Adipocyte (in vitro differentiated cells): ENCODE results near the gene FES.
"Not testable (repeated sequence)": the region's sequence is repeated elsewhere in the genome, so short reads cannot be mapped to it uniquely, and the experiment has no call there.

Experiments used
- DNase-seq: peaks from one replicate; pipeline ENCODE4 v3.0.0-alpha.2; 2015; ENCODE audit warnings: low read depth
- H3K27me3 ChIP-seq: replicated peaks from 2 replicates; pipeline ENCODE4 v1.7.0; 2013; ENCODE audit warnings: mild to moderate bottlenecking, low read length, moderate library complexity; ENCODE audit not compliant: control insufficient read depth, insufficient read depth
- H3K36me3 ChIP-seq: 2 replicates; pipeline ENCODE4 v1.7.0; 2013; ENCODE audit warnings: low read length, mild to moderate bottlenecking, moderate library complexity; ENCODE audit not compliant: control insufficient read depth, insufficient read depth, severe bottlenecking
- H3K4me1 ChIP-seq: 2 replicates; pipeline ENCODE4 v1.7.0; 2013; ENCODE audit warnings: mild to moderate bottlenecking, low read length, moderate library complexity; ENCODE audit not compliant: control insufficient read depth, insufficient read depth
- H3K4me3 ChIP-seq: 2 replicates; pipeline ENCODE4 v1.7.0; 2013; ENCODE audit warnings: mild to moderate bottlenecking, low read length, moderate library complexity
- H3K9ac ChIP-seq: 2 replicates; pipeline ENCODE4 v1.7.0; 2013; ENCODE audit warnings: mild to moderate bottlenecking, low read length, moderate library complexity
- H3K9me3 ChIP-seq: 2 replicates; pipeline ENCODE4 v1.7.0; 2013; ENCODE audit warnings: mild to moderate bottlenecking, low read length, moderate library complexity; ENCODE audit not compliant: control insufficient read depth

The FES gene

GRCh38 chr15:90871139-90871715 is 13.1 kb upstream of the FES start:
- H3K36me3 ChIP-seq = peaks cover 7% of the 10 kb centered on the region
- H3K4me1 ChIP-seq = peaks cover 44% of the 10 kb centered on the region
- peak overlapping the region; percentile 94 for H3K4me3 ChIP-seq
- H3K9ac ChIP-seq = peak overlapping the region; percentile 99
- H3K27me3 ChIP-seq = no peaks in the 10 kb centered on the region
- peak; percentile 73 for DNase-seq
- H3K9me3 ChIP-seq = no peaks in the 10 kb centered on the region

- Histone ChIP-seq H3K36me3 (peaks cover 14% of the 10 kb centered on the region), H3K4me1 (peaks cover 44% of the 10 kb centered on the region), H3K9ac (peak overlapping the region; percentile 99), H3K4me3 (peak overlapping the region; percentile 94), H3K9me3 (no peaks in the 10 kb centered on the region), H3K27me3 (no peaks in the 10 kb centered on the region)
- peak; percentile 64 for DNase-seq
Observed at GRCh38 chr15:90871716-90872485, 12.4 kb upstream of the FES start.

- Histone ChIP-seq H3K9me3 (no peaks in the 10 kb centered on the region), H3K27me3 (no peaks in the 10 kb centered on the region), H3K9ac (peak overlapping the region; percentile 99), H3K4me3 (peak overlapping the region; percentile 94), H3K4me1 (peaks cover 44% of the 10 kb centered on the region), H3K36me3 (peaks cover 21% of the 10 kb centered on the region)
- peak; percentile 77 for DNase-seq
Observed at GRCh38 chr15:90872486-90873184, 11.7 kb upstream of the FES start.

- Histone ChIP-seq H3K36me3 (peaks cover 30% of the 10 kb centered on the region), H3K4me1 (peaks cover 44% of the 10 kb centered on the region), H3K27me3 (no peaks in the 10 kb centered on the region), H3K9me3 (no peaks in the 10 kb centered on the region), H3K4me3 (peak overlapping the region; percentile 94), H3K9ac (peak overlapping the region; percentile 3)
- no peak for DNase-seq
Observed at GRCh38 chr15:90873488-90873997, 10.8 kb upstream of the FES start.

GRCh38 chr15:90873998-90874605 is 10.2 kb upstream of the FES start:
- no peaks in the 10 kb centered on the region for H3K9me3 ChIP-seq
- H3K9ac ChIP-seq = peak overlapping the region; percentile 3
- peak; percentile 70 for DNase-seq
- peaks cover 41% of the 10 kb centered on the region for H3K4me1 ChIP-seq
- H3K27me3 ChIP-seq = no peaks in the 10 kb centered on the region
- peaks cover 36% of the 10 kb centered on the region for H3K36me3 ChIP-seq
- H3K4me3 ChIP-seq = no peak overlapping the region

GRCh38 chr15:90874986-90875385 is 9.3 kb upstream of the FES start:
- peaks cover 32% of the 10 kb centered on the region for H3K4me1 ChIP-seq
- not testable (repeated sequence) for H3K27me3 ChIP-seq, DNase-seq, H3K9me3 ChIP-seq, H3K9ac ChIP-seq, H3K4me3 ChIP-seq
- peaks cover 44% of the 10 kb centered on the region for H3K36me3 ChIP-seq

- Histone ChIP-seq H3K4me1 (peaks cover 26% of the 10 kb centered on the region), H3K36me3 (peaks cover 50% of the 10 kb centered on the region), H3K27me3 (no peaks in the 10 kb centered on the region), H3K4me3 (no peak overlapping the region), H3K9ac (no peak overlapping the region), H3K9me3 (no peaks in the 10 kb centered on the region)
- DNase-seq = no peak
Observed at GRCh38 chr15:90875549-90875981, 8.7 kb upstream of the FES start.

- Histone ChIP-seq H3K36me3 (peaks cover 55% of the 10 kb centered on the region), H3K9ac (no peak overlapping the region)
Observed at GRCh38 chr15:90876046-90876445, 8.3 kb upstream of the FES start.

GRCh38 chr15:90876512-90877170 is 7.7 kb upstream of the FES start:
- Histone ChIP-seq H3K27me3 (no peaks in the 10 kb centered on the region), H3K4me1 (peaks cover 22% of the 10 kb centered on the region), H3K9ac (no peak overlapping the region), H3K4me3 (no peak overlapping the region), H3K9me3 (no peaks in the 10 kb centered on the region), H3K36me3 (peaks cover 61% of the 10 kb centered on the region)
- no peak for DNase-seq

More at GRCh38 chr15:90876046-90876445, 8.3 kb upstream of the FES start:
- Histone ChIP-seq H3K4me3 (no peak overlapping the region), H3K27me3 (no peaks in the 10 kb centered on the region), H3K9me3 (no peaks in the 10 kb centered on the region), H3K4me1 (peaks cover 22% of the 10 kb centered on the region)
- no peak for DNase-seq

GRCh38 chr15:90877315-90877714 is 7.0 kb upstream of the FES start:
- H3K9ac ChIP-seq = no peak overlapping the region
- DNase-seq = no peak
- peaks cover 22% of the 10 kb centered on the region for H3K4me1 ChIP-seq
- no peak overlapping the region for H3K4me3 ChIP-seq
- H3K9me3 ChIP-seq = no peaks in the 10 kb centered on the region
- peaks cover 68% of the 10 kb centered on the region for H3K36me3 ChIP-seq
- H3K27me3 ChIP-seq = no peaks in the 10 kb centered on the region
